COLO668 (cell line): ENCODE measurements around the gene POGLUT3.

ENCODE experiments used
- DNase-seq: peaks from one replicate; lab custom pipeline; 2025; ENCODE audit not compliant: unreplicated experiment; lab: John Stamatoyannopoulos, UW

The POGLUT3 gene

GRCh38 chr11:108501396-108501795, 3.2 kb upstream of the POGLUT3 start:
- no peak for DNase-seq

DNA sequence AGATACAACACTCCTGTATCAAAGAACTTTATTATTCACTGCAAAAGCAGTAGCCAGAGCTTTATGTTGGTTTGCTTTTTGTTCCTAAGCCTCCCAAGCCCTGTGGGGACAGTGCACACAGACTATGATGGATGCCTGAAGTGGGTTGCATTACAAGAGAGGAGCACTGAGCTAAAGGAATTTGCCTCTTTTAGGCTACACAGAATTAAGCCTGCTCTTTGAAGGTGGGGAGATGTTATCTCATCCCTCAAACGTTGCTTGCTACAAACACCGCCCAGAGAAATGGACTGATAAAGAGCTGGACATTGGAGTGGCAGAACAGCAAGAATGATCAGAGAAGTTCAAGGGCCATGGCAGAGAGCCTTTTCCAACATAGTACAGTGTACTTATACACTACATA, 2.5 kb upstream of the POGLUT3 start:
- DNase-seq, result no peak

- no peak for DNase-seq
These were observed 2.0 kb upstream of the POGLUT3 start for GRCh38 chr11:108500169-108500568.

DNA sequence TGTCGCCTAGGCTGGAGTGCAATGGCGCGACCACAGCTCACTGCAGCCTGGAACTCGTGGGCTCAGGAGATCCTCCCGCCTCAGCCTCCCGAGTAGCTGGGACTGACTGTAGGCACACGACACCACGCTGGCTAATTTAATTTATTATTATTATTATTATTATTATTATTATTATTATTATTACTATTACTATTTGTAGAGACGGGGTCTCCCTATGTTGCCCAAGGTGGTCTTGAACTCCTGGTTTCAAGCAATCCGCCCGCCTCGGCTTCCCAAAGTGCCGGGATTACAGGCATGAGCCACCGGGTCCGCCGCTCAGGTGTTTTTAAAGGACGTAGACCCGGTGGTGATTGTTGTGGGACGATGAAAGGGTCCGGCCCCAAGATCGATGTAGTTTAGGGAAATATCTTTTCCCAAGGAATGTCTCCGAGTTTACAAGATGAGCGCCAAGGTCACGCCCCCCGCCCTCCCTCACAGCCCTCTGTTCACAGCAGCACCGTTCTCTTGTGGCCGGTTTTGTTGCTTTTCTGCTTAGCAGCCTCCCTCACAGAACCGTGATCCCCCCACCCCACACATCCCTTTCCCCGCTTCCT, 728 bp upstream of the POGLUT3 start:
- DNase-seq, result no peak

DNA sequence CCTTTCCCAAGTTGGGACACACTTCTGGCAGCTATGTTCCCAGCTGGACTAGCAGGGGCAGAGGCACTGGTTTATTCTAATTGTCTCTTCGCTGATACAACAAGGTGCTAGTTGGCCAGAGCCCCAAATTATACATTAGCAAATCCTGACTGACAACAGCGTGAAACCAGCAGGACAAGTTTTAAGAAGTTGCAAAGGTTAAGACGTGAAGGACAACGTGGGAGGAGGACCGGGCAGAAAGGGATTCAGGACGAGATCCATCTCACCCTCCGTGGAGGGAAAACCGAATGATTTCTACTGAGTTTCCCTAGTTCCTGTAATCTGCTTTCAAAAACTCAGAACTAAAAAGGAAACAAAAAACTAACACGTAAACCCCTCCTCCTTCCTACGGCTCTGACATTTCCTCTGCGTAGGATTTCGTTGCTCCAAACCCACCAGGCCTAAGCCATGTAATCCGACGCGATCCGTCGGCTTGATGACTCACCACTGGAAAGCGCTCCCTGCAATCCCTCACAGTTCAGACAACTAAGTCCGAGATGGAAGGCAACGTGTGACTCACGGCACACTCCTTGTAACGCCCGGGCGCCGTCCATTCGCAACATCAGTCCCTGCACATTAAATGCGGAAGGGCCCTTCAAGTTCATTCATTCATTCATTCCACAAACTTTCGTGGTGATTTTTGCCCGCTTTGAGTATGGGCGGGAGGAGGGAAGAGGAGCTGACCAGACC, 703 bp downstream of the POGLUT3 start:
- DNase-seq, result peak; percentile 81

DNA sequence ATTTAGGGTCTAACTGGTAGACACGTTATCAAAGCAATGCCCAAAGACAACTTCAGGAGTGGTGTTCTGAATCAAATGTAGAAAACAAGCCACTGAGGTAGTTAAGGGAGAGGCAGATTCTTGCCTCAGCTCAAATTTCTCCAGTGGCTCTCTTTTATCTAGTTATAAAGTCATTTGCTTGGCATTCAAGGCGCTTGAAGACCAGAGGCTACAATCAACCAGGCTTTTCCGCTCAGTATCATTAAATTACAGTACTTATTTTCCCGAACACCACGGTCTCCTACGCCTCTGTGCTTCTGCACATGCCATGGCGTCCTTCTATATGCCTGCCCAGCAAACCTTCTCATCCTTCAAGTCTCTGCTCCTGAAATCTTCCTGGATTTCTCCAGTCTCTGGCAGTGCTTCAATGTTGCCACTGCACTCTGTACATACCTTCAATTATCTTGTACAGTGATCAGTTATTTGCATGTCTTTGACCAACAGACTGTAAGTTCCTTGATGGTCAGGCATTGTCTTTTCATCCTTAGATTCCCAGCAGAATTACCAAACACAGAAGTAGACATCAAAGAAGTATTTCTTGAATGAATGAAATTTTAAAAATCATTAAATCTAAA, 1.4 kb downstream of the POGLUT3 start:
- DNase-seq, result no peak

DNA sequence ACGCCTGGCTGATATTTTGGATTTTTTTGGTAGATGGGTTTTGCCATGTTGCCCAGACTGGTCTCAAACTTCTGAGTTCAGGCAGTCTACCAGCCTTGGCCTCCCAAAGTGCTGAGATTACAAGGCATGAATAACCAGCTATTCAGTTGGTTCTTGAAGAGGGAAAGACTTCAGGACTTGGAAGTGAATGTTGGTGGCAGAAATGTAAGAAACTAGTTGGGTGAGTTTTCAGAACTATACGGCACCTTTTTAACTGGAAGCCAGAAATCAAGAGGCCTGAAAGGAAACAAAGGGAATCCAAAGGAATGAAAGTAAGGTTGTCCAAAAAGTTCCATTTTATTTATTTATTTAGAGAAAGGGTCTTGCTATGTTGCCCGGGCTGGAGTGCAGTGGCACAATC, 2.9 kb downstream of the POGLUT3 start:
- DNase-seq, result no peak

DNA sequence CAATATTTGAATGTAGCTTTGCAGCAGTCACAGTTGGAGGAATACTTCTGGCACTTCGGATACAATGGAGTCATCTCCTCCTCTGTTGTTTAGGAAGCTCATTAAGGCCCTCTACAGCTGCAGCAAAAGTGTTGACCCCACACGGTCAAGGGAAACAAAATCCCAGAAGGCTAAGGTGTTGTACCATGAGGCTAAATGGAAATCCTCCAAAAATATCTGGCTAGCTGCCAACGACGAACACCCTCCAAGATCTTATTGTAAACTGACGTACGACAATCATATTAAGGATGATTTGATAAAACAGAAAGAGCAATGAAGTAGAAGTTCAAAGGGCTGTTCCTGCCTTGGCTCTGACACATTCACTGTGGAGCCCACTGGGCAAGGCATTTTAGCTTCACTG, 4.0 kb downstream of the POGLUT3 start:
- no peak for DNase-seq

- DNase-seq, result no peak
These were observed 6.2 kb downstream of the POGLUT3 start for GRCh38 chr11:108491936-108492335.

- no peak for DNase-seq
These were observed 11.4 kb downstream of the POGLUT3 start for GRCh38 chr11:108486828-108487227.

GRCh38 chr11:108486331-108486730, 11.9 kb downstream of the POGLUT3 start:
- no peak for DNase-seq

GRCh38 chr11:108483163-108483562, 15.0 kb downstream of the POGLUT3 start:
- no peak for DNase-seq

GRCh38 chr11:108474664-108475463, 23.3 kb downstream of the POGLUT3 start:
- DNase-seq, result no peak

GRCh38 chr11:108472681-108473080, 25.5 kb downstream of the POGLUT3 start:
- no peak for DNase-seq

- DNase-seq, result no peak
These were observed 29.7 kb downstream of the POGLUT3 start for GRCh38 chr11:108468478-108468864.

GRCh38 chr11:108467091-108467823, 30.9 kb downstream of the POGLUT3 start, which contains the start of gene C11orf65:
TSS of gene C11orf65 (minus strand) at chr11:108467529. CDS start at chr11:108461559, 5,970 bp downstream.
- peak; percentile 97 for DNase-seq

DNA sequence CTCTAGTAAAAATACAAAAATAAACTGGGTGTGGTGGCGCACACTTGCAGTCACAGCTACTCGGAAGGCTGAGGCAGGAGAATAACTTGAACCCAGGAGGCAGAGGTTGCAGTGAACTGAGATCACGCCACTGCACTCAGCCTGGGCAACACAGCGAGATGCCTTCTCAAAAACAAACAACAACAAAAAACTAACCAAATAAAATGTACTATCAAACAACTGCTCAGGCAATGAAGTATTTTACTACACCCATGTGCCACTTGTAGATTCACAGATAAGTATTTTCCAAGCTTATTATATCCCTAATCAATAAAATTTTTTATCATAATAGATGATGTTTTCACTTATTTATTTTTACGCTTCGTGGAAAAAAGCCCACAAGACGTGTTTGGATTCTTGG, 31.8 kb downstream of the POGLUT3 start:
- no peak for DNase-seq

DNA sequence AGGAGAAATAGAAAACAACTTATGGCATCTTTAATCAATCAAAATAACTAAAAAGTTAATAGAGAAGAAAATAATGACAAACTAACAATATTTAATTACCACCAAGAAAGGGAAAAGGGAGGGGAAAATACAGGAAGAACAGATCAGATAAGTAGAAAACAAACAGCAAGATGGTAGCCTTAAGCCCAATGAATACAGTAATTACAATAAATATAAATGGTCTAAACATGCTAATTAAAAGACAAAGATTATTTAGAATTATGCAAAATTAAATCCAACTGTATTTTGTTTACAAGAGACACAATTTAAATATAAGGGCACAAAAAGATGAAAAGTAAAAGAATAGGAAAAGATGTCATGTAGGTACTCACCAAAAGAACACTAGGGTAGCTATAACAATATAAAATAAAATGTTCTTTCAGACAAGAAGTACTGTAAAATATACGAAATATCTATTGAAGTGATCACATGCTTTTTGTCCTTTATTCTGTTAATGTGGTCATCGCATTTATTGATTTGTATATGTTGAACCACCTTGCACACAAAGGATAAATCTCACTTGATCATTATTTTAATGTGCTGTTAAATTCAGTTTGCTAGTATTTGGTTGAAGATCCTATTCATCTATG, 44.9 kb downstream of the POGLUT3 start:
- no peak for DNase-seq
